SH-SY5Y (cell line): Measurements from ENCODE around the gene PNPLA3.

Source experiments
- GATA2 ChIP-seq: IDR thresholded peaks from 2 replicates; pipeline ENCODE4 v1.6.1; 2011; ENCODE audit warnings: mild to moderate bottlenecking, low read depth, low read length
- GATA3 ChIP-seq: IDR thresholded peaks from 2 replicates; pipeline ENCODE4 v1.6.1; 2011; ENCODE audit warnings: low read depth, mild to moderate bottlenecking, low read length, moderate library complexity

DNA sequence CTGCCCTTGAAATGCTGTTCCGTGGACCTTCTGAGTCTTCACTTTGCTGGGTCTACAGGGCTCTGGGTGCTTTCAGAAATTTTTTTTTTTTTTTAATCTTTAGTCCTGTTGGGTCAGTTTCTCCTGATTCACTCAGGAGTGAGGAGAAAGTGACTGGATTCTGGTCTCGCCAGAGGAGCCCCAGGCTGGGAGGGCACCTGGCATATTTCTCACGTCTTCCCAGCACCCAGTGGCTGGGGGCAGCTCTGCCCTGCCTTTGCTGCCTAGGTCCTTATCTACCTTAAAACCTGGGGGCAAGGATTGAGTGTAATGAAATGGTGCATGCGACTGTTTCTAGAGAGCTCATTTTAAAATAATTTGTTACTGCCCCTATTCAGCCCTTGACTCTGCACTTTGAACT lies 55.0 kb downstream of the PNPLA3 start:
- TF ChIP-seq GATA2 = no peak
- no peak for TF ChIP-seq GATA3
